ENCODE results near the gene KIF25.
"Not testable (repeated sequence)": the region's sequence is repeated elsewhere in the genome, so short reads cannot be mapped to it uniquely, and the experiment has no call there.

Gene KIF25

DNA sequence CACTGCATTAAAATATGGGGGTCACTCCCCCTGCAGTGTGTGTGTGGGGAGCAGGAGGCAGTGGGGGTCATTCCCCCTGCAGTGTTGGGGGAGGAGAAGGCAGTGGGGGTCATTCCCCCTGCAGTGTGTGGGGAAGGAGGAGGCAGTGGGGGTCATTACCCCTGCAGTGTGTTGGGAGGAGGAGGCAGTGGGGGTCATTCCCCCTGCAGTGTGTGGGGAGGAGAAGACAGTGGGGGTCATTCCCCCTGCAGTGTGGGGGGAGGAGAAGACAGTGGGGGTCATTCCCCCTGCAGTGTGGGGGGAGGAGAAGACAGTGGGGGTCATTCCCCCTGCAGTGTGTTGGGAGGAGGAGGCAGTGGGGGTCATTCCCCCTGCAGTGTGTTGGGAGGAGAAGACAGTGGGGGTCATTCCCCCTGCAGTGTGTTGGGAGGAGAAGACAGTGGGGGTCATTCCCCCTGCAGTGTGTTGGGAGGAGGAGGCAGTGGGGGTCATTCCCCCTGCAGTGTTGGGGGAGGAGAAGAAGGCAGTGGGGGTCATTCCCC, 21.3 kb upstream of the KIF25 start:
- DNase-seq: not testable (repeated sequence)

DNA sequence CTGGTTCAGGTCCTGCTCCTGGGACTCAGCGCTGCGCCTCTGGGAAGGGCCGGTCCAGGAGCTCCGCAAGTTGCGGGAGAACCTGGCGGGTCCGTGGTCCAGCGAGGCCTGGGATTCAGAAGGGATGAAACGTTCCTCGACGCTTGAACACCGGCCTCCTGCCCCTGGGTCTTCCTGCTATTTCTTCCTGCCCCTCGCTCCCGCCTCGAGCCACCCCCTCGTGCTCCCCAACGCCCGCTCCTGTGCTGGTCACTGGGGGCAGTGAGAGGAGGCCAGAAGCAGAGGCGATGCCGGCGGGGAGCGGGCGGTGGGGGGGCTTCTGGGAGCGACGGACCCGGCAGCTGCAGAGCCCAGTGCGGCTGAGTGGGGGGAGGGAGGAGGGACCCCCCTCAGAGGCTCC, 20.8 kb upstream of the KIF25 start:
- DNase-seq: no peak

DNA sequence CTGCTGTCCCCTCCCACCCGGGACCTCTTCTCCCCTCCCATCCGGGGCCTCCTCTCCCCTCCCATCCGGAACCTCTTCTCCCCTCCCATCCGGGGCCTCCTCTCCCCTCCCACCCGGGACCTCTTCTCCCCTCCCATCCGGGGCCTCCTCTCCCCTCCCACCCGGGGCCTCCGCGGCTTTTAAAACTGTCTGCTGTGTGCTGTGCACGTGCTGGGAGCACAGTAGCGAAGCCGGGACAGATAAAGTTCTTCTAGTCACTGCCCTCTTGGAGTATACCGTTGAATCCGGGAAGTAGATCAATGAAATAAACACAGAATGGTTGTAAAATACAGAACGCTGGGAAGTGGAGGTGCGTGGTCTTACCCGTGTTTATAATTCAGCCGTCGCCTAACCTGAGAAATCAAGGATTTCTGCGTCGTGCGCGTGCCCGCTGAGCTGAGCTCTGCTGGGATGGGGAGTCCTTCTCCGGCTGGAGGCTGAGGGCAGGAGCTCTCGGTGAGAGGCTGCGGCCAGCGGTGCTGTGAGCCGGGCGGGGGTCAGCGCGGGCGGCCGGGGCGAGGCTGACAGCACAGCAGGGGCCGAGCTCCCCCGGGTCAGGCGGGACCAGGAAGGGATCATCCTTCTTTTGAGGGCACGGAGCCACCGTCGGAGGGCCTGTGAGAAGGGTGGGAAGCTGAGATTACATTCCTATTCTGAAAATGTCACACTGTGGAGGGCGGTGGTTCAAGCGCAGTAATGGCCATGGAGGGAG, 19.6 kb upstream of the KIF25 start:
- no peak for DNase-seq

DNA sequence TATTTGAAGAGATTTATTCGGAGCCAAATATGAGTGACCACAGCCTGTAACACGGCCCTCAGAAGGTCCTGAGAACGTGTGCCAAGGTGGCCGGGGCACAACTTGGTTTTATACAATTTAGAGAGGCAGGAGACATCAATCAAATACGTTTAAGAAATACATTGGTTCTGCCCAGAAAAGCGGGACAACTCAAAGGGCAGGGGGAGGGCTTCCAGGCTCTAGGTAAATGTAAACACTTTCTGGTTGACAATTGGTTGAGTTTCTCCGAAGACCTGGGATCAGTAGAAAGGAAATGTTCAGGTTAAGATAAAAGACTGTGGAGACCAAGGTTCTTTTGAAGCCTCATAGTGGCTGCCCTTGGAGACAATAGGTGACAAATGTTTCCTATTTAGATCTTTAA, 18.9 kb upstream of the KIF25 start:
- no peak for DNase-seq

DNA sequence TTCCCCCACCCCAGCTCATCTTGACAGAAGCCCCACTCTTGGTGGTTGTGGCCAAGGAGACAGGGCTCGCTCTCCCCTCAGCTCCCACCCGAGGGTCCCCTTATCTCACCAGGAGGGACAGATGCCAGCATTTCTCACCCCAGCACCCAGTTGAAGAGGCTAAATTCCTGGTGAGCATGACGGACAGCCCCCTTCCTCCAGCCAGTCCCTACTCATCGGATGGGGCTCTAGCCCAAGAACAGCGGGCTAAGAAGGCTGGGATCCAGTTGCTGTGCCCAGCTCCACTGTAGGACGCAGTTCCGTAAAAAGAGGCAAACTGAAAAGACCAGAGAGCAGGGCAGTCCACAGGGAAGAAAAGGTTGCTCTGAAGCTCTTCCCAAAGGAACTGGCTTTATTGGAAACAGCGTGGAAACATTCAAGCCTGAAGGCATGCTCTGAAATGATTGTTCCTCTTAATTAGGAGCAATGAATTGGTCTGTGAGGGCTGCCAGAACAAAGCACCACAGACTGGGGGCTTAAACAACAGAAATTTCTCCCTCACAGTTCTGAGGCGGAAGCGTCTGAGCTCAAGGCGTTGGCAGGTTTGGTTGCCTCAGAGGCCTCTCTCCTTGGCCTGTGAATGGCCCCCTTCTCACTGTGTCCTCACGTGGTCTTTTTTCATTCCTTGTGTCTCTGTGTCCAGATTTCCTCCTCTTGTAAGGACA, 17.9 kb upstream of the KIF25 start:
- DNase-seq: no peak

DNA sequence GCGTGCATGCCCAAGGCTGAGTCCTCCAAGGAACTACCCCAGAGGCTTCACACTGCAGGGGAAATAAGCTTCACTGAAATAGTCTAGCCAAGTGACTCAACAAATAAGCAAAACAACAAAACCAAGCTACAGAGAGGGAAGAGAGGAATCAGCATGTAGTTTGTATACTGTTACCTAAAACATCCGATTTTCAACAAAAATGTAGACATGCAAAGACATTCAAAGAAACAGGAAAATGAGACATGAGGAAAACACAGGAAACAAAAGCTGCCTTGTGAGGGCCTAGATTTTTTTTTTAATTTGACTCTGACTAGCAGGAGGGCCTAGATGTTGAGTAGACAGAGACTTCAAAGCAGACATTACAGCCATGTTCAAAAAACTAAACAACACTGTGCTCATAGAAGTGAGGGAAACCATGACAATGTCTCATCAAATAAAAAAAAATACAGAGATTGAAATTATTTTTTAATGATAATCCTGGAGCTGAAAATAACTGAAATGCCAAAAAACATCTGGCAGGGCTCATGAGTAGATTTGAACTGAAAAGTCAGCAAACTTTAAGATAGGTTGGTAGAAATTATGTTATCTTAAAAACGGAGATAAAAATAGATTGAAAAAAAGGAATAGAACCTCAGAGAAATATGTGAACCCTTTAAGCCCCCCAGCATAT, 16.4 kb upstream of the KIF25 start:
- DNase-seq: no peak

DNA sequence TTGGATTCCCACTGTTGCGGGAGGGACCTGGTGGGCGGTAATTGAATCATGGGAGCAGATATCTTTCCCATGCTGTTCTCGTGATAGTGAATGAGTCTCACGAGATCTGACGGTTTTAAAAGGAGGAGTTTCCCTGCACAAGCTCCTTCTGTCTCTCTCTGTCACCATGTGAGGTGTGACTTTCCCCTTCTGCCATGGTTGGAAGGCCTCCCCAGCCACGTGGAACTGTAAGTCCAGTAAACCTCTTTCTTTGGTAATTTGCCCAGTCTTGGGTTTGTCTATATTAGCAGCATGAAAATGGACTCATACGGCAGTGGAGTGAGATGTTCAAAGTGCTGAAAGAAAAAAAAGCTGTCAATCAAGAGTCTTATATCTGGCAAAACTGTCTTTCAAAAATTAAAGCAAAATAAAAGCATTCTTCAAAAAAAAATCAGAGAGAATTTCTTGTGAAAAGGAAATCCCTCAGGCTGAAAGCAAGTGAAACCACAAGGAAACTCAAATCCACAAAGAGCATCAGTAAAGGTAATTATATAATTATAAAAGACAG, 15.5 kb upstream of the KIF25 start:
- DNase-seq: no peak

DNA sequence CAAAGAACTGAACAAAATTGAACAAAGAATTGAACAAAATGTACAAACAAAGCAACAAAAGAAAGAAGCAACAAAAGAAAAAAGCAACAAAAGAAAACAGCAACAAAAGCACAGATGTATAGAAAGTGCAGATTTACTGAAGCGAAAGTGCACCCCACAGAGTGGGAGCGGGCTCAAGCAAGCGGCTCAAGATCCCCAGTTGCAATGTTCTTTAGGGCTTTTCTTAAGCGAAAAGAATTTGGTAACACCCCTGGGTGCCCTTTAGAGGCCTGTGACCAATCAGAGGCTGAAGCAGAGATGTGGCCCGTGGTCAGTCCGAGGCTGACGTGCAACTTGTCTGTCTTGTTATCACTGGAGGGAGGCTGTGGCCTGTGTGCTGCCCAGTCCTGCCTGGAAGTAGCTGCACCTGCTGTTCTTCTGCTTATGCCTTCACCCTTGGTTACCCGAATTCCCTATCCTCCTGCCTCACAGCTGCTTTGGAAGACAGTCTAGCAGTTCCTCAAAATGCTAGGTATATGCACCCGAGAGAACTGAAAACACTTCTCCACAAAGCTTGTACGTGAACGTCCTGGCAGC, 13.2 kb upstream of the KIF25 start:
- DNase-seq: no peak

DNA sequence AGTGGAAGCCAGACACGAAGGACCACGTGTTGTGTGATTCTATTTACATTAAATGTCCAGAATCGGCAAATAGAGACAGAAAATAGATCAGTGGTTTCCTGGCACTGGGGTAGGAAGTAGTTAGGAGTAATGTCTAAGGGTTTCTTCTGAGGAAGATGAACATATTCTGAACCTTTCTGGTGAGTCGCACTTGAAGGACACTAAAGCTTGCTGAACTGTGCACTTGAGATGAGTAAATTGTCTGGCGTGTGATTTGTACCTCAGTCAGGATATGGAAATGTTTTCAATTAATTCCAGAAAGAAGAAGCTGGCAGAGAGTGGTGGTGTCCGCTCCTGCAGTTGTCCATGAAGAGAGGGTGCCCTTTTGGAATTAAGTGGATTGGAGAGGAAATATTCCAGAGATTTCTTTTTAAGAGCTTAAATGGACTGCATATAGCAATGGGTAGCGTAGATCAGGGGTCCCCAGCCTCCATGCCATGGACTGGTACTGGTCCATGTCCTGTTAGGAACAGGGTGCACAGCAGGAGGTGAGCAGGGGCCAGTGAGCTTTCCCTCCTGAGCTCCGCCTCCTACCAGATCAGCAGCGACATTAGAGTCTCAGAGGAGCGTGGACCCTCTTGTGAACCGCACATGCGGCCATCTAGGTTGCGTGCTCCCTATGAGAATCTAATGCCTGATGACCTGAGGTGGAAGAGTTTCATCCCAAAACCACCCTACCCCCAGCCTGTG, 12.4 kb upstream of the KIF25 start:
- no peak for DNase-seq

DNA sequence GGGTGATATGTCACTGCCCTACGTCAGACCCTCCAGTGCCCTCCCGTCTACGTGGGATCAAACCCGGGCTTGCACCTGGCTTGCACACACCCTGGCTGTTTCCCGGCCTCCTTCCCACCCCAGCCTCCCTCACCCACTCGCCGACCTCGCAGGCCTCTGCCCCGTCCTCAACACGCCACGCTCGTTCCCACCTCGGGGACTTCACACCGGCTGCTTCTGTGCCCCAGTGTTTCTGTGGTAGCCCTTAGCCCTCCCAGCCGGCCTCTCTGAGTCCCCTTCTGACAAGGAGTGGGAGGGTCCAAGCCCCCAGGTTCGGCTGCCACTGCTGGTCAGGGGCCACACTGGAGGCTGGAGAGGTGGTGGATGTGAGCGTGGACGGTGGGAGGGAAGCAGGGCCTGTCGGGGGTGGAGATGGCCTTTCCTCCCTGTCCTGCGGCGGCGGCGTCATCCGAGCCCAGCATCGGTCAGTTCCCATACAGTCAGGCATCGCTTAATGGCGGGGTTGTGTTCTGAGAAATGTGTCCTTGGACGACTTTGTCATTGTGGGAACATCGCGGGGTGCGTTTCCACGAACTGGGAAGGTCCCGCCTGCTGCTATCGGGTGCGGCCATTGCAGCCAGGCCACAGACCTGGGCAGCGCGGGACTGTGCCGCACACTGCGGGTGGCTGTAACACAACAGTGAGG, 11.4 kb upstream of the KIF25 start:
- DNase-seq: no peak

DNA sequence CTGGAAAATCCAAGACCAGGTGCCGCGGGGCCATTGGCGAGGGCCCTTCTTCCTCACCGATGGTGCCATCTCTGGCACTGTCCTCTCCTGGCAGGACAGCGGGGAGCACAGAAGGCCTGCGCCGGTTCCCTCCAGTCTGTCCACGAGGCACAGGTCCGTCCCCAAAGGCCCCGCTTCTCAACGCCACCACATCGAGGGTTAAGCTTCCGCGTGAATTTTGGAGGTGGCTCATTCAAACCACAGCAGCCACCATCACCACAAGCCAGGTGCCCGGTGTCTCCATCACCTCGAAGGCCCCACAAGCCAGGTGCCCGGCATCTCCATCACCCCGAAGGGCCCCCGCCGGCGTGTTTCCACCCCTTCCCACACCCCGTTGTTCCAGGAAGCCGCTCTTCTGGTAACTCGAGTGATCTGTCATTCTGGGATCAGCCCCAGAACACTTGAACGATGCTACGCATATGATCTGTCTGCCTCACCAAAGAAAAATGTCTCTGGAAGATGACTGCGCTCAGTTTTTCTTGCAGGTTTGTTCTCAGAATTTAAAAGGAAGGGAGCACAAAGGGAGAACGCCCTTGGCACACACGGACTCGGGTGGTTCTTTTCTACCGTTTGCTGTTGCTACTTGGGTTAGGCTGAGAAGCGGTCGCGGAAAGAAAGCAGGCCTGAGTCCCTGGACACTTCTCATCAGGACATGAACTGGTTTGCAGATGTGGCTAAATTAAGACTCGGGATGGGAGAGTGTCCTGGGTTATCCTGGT, 9.9 kb upstream of the KIF25 start:
- DNase-seq: no peak

DNA sequence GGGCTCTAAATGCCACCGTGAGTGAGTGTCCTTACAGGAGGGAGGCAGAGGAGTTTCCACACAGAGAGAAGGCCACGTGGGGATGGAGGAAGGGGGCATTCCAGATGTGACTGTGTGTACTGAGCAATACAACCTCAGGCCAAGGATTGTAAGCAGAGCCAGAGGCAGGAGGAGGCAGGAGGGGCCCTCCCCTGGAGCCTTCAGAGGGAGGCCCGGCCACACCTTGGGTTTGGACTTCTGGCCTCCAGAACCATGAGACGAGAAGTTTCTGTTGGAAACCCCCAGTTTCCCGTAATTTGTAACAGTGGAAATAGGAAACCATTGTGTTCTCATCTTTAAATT, 9.3 kb upstream of the KIF25 start:
- no peak for DNase-seq

DNA sequence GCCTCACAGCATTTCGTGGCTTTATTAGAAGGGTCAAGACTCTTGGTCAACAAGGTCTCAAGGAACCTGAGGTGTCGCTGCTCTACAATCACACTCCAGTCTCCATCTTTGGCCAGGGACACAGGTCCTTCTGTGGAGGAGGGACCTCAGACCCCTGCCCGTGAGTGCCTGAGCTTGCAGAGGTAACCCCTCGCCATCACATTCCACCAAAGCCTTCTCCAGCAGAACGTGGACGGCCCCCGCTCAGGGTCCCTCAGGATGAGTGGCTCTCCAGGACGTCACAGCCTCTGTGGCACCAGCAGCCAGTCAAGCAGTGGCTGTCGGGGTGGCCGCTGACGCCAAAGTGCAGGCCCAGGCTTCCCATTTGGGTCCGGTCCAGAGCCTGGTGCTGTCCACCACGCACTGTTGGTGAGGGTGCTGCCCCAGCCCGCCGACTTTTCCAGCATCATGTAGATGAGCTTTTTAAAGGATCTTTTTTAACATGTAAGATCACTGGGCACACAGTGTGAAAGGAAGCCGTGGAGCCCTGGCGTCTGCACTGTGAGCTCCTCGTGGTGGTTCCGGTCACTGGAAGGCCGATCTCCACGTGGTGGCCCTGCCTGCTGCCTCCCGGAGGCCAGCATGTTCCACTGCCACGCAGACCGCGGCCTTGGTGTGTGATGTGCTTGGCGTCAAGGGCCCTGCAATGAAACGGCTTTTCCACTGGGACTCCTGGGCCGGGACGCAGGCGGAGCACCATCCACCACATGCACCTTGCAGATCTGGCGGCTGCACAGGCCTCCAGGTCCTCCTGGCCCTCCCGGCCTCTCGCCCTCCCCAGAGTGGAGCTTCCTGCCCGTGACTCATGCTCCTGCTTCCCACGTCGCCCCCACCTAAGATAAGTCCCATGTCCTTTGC, 8.3 kb upstream of the KIF25 start:
- no peak for DNase-seq

DNA sequence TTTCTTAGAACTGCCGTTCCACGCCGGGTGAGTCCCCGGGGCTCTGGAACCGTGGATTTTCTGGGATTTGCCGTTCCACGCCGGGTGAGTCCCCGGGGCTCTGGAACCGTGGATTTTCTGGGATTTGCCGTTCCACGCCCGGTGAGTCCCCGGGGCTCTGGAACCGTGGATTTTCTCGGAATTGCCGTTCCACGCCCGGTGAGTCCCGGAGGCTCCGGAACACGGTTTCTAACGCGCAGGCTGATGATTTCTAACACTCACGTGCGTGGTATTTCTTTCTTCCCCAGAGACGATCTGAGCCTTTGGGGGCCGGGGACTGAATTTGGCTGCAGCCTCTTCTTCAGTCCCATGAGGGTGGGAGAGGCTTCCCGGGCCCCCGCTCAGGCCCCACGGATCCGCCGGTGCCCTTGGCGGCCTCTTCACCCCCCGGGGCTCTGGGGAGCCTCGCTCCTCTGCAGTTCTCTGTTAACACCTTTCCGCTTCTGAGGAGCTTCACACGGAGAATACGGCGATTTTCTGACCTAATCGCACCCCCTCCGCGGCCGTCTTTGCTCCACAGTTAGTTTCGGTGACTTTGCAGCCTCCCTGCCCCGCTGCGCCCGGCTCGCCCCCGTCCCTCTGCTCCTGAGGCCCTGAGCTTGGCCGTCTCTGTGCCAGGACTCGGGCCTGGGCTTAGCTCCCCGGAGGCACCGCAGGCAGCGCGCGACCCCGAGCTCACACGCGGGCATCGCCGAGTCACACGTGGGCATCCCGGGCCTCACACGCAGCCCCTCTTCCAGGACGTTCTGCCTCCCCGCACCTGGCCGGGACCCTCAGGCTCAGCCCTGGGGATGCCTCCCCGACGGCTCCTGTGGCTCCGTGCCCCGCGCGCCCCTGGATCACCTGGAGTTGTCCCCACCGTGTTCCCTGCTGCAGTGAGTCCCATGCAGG, 7.2 kb upstream of the KIF25 start:
- DNase-seq: no peak

DNA sequence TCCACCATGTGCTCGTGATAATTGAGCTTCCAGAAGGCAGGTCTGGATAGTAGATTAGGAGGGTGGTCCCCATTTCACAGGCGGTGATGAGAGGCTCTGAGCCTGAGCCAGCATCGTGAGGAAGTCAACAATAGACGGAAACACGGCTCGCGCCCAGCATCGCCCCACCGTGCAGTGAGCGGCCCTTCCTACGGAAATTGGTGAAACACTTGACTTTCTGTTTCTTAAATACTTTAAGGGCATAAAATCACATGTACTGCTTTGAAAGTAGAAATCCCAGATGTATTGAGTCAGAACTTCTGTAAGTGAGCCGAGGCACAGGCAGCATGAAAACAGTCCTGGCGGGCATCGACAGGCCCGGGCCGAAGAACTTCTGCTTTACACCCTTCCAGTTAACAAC, 4.3 kb upstream of the KIF25 start:
- no peak for DNase-seq

DNA sequence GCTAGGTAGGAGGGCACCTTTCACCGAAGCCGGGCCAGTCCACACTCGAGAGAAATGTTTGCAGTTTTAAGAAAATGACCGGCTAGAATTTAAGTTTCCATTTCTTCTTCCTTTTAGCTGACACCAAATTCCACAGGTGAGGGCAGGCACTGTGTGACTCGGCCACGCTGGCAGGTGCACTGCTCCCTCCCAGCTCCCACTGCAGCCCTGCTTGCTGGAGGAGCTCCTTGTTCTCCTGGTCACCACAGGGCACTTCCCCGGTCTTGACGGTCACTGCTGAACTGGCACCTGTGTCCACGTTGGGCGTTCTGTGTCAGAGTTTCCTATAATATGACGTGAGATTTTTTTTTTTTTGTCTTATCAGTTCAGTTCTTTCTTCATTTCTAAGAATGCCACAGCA, 3.6 kb upstream of the KIF25 start:
- no peak for DNase-seq

DNA sequence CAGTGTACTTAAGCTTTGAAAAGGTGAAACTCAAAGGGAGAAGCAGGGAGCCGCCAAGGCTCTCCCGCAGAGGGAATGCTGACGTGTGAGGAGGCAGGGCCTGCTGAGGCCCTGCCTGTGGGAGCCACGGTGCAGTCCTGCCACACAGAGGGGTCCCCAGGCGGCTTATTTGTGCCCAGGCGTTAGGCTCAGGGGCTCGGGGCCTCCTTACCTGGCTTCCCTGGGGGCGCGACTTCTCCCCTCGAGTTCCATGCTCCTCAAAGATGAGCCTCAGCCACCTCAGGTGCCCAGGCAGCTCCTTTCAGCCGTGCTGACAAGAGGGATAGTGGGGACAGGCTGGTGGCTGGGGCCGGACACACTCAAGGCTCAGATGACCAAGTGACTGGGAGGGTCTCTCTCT, 2.2 kb upstream of the KIF25 start:
- DNase-seq: no peak

DNA sequence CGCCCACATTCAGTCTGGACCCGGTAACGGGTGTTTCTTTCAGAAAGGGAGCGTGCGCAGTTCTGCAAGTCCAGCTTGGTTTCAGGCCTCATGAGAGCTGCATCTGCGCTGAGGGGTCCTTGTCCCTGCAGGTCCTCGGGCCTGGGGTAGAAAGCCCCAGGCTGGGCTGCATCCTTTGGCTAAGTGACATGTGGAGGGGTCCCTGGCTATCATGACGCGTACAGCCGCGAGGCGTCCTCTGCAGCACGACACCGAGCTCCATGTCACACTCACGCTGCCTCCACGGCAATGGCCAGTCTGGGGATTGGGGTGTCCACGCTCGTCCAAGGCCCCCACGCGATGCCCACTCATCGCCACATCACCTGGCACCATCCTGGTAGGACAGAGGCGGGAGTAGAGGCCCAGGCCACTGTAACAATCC, 1.7 kb upstream of the KIF25 start:
- DNase-seq: no peak
